GM18909 (cell line): ENCODE results near the gene UNC80.

Source experiments
- ATAC-seq: cut with Tn5 transposase; IDR thresholded peaks from one replicate; pipeline ENCODE4 v1.9.1; 2021; ENCODE audit warnings: mild to moderate bottlenecking; ENCODE audit not compliant: unreplicated experiment, poor library complexity

Gene UNC80

GRCh38 chr2:209960676-209961630 is 189.3 kb downstream of the UNC80 start:
- ATAC-seq: peak; percentile 96

GRCh38 chr2:209965723-209966122 is 194.1 kb downstream of the UNC80 start:
- ATAC-seq: no peak

- ATAC-seq: no peak
These were observed 198.1 kb downstream of the UNC80 start for GRCh38 chr2:209969692-209970091.

GRCh38 chr2:209970271-209970670 is 198.6 kb downstream of the UNC80 start:
- no peak for ATAC-seq

GRCh38 chr2:209970711-209971110 is 199.1 kb downstream of the UNC80 start:
- ATAC-seq: no peak

GRCh38 chr2:209973328-209973727 is 201.7 kb downstream of the UNC80 start:
- no peak for ATAC-seq

DNA sequence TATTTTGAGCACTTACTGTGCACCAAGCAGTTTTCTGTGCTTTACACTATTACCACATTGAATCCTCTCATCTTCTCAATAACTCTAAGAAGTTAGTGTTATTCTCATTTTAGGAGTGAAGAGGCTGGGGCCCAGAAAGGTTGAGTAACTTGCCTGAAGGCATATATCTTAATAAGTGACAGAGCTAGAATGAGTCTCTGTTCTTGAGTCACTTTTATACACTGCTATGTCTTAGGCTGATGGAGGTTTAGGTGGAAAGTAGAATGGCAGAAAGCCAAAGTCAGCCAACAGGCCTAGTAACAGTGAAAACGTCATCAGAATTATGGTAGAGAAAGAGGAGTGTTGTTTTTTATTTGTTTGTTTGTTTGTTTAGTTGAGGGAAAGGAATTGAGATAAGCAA is 202.9 kb downstream of the UNC80 start:
- ATAC-seq: no peak

DNA sequence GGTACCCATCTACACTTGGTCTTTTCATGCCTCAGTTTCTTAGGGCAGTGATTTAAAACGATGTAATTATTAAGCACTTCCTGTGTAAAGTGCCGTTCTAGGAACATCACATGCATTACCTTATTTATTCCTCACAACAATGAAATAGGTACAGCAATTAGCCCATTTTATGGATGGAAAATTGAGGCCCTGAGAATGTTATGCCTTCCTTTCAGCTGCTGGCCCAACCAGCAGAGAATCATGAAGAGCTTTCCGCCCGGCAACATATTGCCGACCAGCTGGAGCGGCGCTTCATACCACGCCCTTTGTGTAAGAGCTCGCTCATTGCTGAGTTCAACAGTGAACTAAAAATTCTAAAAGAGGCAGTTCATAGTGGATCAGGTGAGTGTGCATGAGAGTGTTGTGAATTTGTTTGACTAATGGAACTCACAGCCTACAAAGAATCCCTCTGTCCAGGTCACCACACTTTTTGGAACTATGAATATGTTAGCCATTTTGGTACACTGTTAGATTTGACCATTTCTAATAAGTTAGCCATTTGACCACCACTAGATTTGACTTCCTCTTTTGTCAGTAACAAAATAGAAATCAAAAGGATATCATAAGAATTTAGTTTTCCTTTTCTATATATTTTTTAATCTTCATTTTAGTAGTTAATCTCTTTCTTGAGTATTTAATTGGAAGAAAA is 205.2 kb downstream of the UNC80 start:
- ATAC-seq: peak; percentile 89

DNA sequence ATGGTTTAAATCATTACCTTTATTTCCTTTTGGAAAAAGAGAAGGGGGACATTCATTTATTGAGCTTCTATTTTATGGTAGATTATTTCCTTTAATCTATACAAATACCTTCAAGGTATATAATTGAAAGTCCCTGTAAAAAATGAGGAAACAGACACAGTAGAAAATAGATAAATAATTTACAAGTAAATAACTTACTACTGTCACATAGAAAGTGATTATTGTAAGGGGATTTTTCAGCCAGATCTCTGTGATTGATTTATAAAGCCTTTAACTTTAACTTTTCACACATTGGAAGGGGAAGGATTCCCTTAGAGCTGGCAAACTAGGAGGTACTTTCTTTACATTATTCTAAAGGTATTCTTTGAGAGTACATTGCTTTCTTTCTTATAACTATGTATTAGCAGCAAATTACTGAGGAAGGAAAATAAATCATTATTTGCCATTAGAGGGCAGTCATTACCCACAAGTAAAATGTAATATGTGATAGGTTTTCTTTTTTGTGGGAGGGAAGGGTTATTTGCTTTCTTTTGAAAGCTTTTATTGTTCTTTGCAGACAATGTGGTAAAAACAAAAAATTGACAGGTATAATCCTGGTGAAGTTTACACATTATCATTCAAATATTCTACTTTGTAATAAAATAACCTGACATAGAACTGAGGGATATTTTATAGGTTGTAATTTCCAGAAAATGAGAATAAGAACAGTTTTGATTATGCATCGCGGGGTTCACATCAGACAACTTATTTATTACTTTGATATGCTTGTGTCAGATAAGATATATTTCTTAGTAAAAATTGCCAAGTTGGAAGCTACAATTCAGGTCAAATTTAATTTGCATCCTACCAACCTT is 206.0 kb downstream of the UNC80 start:
- ATAC-seq: peak; percentile 62

DNA sequence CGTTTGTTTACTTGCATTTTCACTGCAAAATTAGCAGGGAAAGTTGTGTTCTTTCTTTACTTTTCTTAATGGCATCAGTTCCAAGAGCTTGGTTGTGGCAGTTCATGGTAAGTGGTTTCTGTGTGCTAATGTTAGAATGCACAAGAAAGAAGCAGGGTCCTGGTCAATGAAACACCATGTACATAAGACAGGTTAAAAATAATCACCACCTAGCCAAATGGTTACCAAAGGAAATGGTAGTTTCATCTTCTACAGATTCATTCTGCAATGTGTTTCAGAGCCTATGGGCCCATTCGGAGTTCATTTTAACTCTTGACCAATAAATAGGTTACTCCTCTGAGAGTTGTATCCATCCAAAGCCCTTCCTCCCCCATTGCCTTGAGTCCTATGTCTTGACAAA is 212.7 kb downstream of the UNC80 start:
- ATAC-seq: no peak

DNA sequence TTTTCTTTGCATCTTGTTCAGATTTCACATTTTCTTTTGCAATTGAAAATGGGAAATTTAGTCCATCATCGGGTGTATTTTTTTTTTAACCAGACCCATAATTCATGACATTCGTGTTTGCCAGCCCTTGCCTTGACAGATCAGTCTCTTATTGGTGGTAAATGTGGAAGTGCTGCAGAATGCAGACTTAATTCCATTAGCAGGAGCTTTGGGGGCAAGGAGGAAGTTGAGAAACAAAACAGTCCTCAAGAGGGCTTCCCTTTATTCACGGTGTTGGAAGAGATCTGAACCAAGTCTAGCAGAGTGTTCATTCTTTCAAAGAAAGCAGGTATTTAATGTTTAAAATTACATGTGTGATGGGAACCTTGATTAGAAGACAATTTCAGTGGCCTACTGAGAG is 214.2 kb downstream of the UNC80 start:
- no peak for ATAC-seq

DNA sequence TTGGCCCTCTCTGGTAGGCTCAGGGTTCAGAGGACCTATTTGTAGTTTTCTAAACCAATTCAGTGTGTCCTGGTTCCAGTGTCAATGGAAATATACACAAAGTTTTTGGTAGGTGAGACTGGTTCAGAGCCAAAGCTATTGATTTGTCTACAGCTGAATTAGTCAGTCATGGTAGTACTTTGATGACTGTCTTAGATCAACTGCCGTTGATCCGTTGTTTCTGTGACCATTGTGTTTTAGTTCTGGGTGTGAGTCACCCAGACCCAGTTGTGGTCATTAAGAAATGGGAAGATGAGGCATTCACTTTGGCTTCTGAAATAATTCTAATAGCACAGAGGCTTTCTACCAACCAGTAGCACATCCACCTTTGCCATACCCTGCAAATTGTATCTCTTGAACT is 214.8 kb downstream of the UNC80 start:
- ATAC-seq: no peak

- ATAC-seq: peak; percentile 64
These were observed 216.4 kb downstream of the UNC80 start for GRCh38 chr2:209988010-209988409.

GRCh38 chr2:209990838-209991237 is 219.2 kb downstream of the UNC80 start:
- ATAC-seq: peak; percentile 56

DNA sequence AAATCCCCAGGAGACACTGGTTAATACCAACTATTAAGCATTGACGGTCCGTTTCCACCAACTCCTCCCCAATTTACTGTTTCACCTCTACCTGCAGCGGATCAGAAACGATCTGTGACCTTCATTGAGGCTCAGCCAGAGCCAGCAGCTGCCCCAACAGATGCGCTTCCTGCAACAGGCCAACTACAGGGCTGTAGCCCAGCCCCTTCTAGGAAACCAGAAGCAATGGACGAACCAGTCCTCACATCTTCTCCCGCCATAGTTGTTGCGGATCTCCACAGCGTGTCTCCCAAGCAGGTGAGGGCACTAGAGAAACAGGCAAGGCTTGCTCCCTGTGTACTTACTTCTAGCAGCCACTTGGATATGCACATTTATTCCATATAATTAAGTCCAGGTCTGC is 222.3 kb downstream of the UNC80 start:
- no peak for ATAC-seq

- no peak for ATAC-seq
These were observed 227.0 kb downstream of the UNC80 start for GRCh38 chr2:209998596-209998995.

GRCh38 chr2:210000464-210001324 is 229.1 kb downstream of the UNC80 start:
- ATAC-seq: no peak

DNA sequence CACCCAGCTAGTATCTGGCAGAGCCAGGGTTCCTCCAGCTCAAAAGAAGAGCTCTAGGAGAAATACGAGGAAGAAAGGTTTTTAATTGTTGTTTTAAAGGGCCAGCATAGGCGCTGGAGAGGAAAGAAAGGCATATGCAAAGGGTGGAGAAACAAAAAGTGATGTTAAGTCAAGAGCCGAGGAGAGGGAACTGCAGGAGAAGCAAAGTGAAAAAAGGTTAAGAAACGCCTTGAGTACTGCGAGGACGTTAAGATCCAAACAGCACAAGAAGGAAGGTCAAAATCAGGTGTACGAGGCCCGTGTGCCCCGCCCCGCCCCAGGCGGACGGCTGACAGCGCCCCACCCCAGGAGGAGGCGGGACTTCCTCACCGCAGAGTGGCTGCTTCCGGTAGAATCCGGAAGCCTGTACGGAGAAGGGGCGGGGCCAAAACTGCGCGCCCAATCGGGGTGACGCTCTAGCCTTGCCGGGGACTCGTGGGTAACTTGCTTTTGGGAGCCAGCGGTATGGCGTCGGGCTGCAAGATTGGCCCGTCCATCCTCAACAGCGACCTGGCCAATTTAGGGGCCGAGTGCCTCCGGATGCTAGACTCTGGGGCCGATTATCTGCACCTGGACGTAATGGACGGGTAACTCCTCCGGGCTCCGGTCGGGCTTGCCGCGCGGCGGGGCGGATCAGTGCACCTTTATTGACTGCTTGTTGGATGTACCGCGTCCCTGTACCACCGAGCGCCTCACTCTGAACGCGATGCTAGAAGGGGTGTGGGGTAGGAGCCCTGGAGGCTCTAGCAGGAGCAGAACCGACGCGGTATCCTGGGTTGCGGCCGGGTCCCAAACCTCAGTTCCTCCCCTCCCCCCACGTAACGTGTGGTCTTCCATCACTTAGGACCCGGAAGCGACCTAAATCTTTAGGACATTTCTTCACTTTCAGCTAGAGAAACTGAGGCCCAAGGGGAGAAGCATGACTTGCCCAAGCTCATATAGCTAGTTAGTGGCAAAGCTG is 230.8 kb downstream of the UNC80 start, which contains the start of gene RPE:
Gene RPE, plus strand, starts transcription at position 481 of the 1,000 bp plus-strand sequence. Its CDS starts 24 bp downstream, at position 505.
- ATAC-seq: peak; percentile 100
